Nephron progenitor cell (in vitro differentiated cells): ENCODE results near the gene KCNT1.

ENCODE experiments used
- DNase-seq: peaks from one replicate; pipeline ENCODE4 v3.0.0; 2021
- H3K27ac Mint-ChIP-seq: 2 replicates; pipeline ENCODE4 v1.8.0; 2021; ENCODE audit warnings: mild to moderate bottlenecking, moderate library complexity, mixed read lengths
- H3K27me3 Mint-ChIP-seq: 2 replicates; pipeline ENCODE4 v1.8.0; 2021; ENCODE audit warnings: mild to moderate bottlenecking, low read depth, mixed read lengths; ENCODE audit not compliant: poor library complexity
- H3K36me3 Mint-ChIP-seq: 2 replicates; pipeline ENCODE4 v1.8.0; 2021; ENCODE audit warnings: low read depth, mixed read lengths
- H3K4me1 Mint-ChIP-seq: 2 replicates; pipeline ENCODE4 v1.8.0; 2021; ENCODE audit warnings: mixed read lengths
- H3K4me3 Mint-ChIP-seq: 2 replicates; pipeline ENCODE4 v1.8.0; 2021; ENCODE audit warnings: mild to moderate bottlenecking, moderate library complexity, mixed read lengths
- H3K9me3 Mint-ChIP-seq: 2 replicates; pipeline ENCODE4 v1.8.0; 2021; ENCODE audit warnings: mild to moderate bottlenecking, moderate library complexity, mixed read lengths
- TF ChIP-seq, protein P1 (sequence below): fragments of 200-600 bp; sonication (generic); IDR thresholded peaks from 2 replicates; pipeline ENCODE4 v1.5.0; 2021; ENCODE audit warnings: antibody characterized with exemption

Gene KCNT1

GRCh38 chr9:135790356-135790755 lies 88.4 kb downstream of the KCNT1 start:
- peaks cover 9% of the 10 kb centered on the region for H3K27me3 Mint-ChIP-seq
- H3K4me1 Mint-ChIP-seq = peaks cover 5% of the 10 kb centered on the region
- DNase-seq = no peak
- TF ChIP-seq, protein P1, sequence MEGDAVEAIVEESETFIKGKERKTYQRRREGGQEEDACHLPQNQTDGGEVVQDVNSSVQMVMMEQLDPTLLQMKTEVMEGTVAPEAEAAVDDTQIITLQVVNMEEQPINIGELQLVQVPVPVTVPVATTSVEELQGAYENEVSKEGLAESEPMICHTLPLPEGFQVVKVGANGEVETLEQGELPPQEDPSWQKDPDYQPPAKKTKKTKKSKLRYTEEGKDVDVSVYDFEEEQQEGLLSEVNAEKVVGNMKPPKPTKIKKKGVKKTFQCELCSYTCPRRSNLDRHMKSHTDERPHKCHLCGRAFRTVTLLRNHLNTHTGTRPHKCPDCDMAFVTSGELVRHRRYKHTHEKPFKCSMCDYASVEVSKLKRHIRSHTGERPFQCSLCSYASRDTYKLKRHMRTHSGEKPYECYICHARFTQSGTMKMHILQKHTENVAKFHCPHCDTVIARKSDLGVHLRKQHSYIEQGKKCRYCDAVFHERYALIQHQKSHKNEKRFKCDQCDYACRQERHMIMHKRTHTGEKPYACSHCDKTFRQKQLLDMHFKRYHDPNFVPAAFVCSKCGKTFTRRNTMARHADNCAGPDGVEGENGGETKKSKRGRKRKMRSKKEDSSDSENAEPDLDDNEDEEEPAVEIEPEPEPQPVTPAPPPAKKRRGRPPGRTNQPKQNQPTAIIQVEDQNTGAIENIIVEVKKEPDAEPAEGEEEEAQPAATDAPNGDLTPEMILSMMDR = no peak
- no peaks in the 10 kb centered on the region for H3K36me3 Mint-ChIP-seq
- H3K27ac Mint-ChIP-seq = no peak overlapping the region
- H3K4me3 Mint-ChIP-seq = no peak overlapping the region
- no peaks in the 10 kb centered on the region for H3K9me3 Mint-ChIP-seq

DNA sequence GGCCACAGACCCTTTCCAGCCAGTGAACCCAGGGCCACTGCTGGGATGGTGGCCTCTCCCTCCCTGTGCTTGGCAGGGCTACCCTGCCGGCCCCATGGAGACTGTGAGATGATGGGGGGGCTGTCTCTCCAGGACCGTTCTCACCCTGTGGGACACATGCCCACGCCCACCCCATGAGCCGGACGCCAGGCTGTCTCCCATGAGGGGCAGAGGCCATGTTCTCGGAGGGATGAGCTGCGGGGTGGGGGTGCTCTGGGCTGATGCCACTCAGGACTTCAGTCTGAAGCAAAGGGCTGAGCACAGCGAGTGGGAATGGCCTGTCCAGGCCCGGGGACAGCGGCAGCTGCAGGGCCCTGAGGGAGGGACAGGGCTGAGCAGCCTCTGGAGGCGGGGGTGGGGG lies 88.9 kb downstream of the KCNT1 start:
- H3K4me3 Mint-ChIP-seq = no peak overlapping the region
- DNase-seq = no peak
- H3K36me3 Mint-ChIP-seq = no peaks in the 10 kb centered on the region
- H3K27me3 Mint-ChIP-seq = peaks cover 9% of the 10 kb centered on the region
- H3K27ac Mint-ChIP-seq = no peak overlapping the region
- H3K9me3 Mint-ChIP-seq = no peaks in the 10 kb centered on the region
- TF ChIP-seq, protein P1 = no peak
- H3K4me1 Mint-ChIP-seq = peaks cover 5% of the 10 kb centered on the region

DNA sequence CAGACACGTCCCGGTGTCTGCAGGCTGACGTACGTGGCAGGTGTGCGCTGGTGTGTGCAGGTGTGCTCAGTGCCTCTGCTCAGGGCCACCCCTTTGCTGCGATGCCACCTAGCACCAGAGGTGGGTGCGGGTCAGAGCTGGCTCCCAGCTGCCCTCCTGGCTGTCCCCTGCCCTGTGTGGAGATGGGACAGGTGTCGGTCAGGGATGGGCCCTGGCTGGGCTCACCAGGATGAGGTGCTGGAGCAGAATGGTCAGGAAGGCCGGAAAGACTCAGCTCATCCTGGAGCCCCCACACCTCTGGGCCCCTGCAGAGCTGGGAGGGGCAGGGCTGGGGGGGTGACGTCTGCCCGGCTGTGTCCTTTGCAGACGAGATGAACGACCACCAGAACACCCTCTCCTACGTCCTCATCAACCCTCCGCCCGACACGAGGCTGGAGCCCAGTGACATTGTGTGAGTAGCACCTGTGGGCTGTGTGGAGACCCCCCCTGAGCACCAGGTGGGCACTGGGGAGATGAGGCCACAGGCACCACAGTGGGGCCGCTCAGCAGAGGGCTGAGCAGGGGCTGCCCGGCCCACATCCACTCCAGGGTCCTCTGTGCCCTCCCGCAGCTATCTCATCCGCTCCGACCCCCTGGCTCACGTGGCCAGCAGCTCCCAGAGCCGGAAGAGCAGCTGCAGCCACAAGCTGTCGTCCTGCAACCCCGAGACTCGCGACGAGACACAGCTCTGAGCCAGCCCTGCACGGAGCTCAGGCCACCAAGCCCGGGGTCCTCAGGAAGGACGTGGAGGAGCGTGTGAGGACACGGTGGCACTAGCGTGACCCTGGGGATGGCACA lies 89.7 kb downstream of the KCNT1 start:
- H3K36me3 Mint-ChIP-seq = no peaks in the 10 kb centered on the region
- TF ChIP-seq, protein P1 = no peak
- H3K9me3 Mint-ChIP-seq = no peaks in the 10 kb centered on the region
- H3K4me3 Mint-ChIP-seq = no peak overlapping the region
- peaks cover 5% of the 10 kb centered on the region for H3K4me1 Mint-ChIP-seq
- DNase-seq = no peak
- H3K27ac Mint-ChIP-seq = no peak overlapping the region
- peaks cover 9% of the 10 kb centered on the region for H3K27me3 Mint-ChIP-seq

GRCh38 chr9:135792268-135793128 lies 90.5 kb downstream of the KCNT1 start:
- H3K27me3 Mint-ChIP-seq = peaks cover 9% of the 10 kb centered on the region
- H3K4me3 Mint-ChIP-seq = no peak overlapping the region
- no peaks in the 10 kb centered on the region for H3K9me3 Mint-ChIP-seq
- H3K27ac Mint-ChIP-seq = no peak overlapping the region
- H3K36me3 Mint-ChIP-seq = no peaks in the 10 kb centered on the region
- H3K4me1 Mint-ChIP-seq = peaks cover 10% of the 10 kb centered on the region
- DNase-seq = no peak
- TF ChIP-seq, protein P1 = no peak

DNA sequence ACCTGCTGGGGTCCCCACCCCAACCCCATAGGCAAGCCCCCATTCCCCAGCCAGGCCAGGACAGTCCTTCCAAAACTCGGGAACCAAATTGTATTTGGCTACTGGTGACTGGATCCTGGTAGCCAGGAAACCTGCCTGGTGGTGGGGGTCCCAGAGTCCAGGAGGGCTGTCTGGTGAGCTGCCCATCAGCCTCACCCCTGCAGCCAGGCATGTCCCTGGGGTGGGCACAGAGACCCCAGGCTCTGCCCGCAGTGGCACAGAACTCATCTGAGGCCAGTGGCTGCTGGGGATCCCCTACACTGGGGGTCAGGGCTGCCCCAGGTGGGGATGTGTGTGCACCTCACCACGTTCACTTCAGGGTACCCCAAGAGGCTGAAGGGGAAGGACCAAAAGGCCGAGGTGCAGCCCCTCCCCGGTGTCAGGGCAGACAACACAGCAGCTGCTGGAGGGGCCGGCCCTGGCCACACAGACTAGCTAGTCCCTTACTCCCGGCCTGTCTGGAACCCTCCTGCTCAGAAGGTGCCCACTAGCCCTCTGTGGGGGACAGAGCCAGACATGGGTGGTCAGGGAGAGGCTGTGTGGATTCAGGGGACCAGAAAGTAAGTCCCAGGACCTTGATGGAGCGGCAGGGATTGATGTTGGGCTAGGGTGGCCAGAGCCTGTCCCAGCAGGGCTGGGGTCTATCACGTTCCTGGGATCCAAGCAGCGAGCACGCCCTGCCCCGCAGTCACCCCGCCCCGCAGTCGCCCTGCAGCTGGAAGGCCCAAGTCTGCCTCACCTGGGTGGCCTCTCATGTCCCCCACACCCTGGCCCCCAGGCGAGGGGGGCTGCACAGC lies 91.5 kb downstream of the KCNT1 start:
- DNase-seq = no peak
- Mint-ChIP-seq H3K4me3 (no peak overlapping the region), H3K9me3 (no peaks in the 10 kb centered on the region), H3K27ac (no peak overlapping the region), H3K36me3 (no peaks in the 10 kb centered on the region), H3K27me3 (peaks cover 9% of the 10 kb centered on the region), H3K4me1 (peaks cover 12% of the 10 kb centered on the region)
- TF ChIP-seq, protein P1 = no peak
